Measurements from ENCODE around the gene FKBP4. TPM values are rescaled to one million over a fixed set of nuclear protein-coding genes. Genes with fewer than 3 reads are reported as not detected.

Gene FKBP4
- total and polyA plus RNA-seq, 2 of the 8 experiments (the other 6 are each of a cell fraction or from before 2014, with no cell fraction given) = 72.6 to 243 TPM

DNA sequence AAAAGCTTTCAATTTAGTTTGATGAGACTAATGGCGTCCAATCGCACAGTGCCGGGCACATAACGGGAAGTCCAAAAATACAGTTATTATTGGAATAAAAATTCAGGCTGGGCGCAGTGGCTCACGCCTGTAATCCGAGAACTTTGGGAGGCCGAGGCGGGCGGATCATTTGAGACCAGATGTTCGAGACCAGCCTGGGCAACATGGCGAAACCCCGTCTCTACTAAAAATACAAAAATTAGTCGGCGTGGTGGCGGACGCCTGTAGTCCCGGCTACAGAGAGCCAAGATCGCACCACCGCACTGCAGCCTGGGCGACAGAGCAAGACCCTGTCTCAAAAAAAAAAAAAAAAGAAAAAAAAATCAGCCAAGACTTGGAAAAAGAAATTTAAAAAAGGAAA lies 1.2 kb upstream of the FKBP4 start:
- FAIRE-seq (no peak), DNase-seq (ENCODE audit: low read depth in 1 of 2, low spot score in 2 of 2) (no peak)
- no peak overlapping the region for H3K27ac ChIP-seq (ENCODE audit: low read depth, low read length)
- peaks cover 4 to 6% (median 5%) of the 10 kb centered on the region in 4 experiments; a peak in 5 of 7 replicates for H3K4me1 ChIP-seq (replicated peaks in 1 of 4; ENCODE audit: control insufficient read depth in 3 of 4, insufficient read depth in 4 of 4, low read length in 3 of 4)
- peak overlapping the region; percentile 59 to 73 (median 66); a peak in 5 of 8 replicates for H3K4me3 ChIP-seq (ENCODE audit: extremely low read depth in 1 of 4, insufficient read depth in 2 of 4, low read depth in 3 of 4, low read length in 4 of 4)
- ChIA-PET CTCF (ENCODE audit: partially characterized antibody) (interaction anchor here (0.6 to 5.2 kb wide), 6 partner anchors 9 to 110 kb away, joined by 3 to 34 read pairs (median 4); no protein-coding TSS in a partner anchor), POLR2A (ENCODE audit: partially characterized antibody) (interaction anchor here (1.3 to 5.0 kb wide), 3 partner anchors 18 to 71 kb away, joined by 3 to 54 read pairs (median 5); partner anchors contain the start of gene ITFG2)
- peaks cover 12 to 15% of the 10 kb centered on the region in 2 experiments for H4K20me1 ChIP-seq (replicated peaks in 1 of 2; ENCODE audit: control insufficient read depth in 1 of 2, insufficient read depth in 2 of 2, low read length in 2 of 2)
- no peak overlapping the region for H2BK12ac ChIP-seq (ENCODE audit: low read depth, low read length)
- H2AK5ac ChIP-seq (ENCODE audit: low read depth, low read length) = no peak overlapping the region
- H3K79me2 ChIP-seq (ENCODE audit: control insufficient read depth in 1 of 2, insufficient read depth in 2 of 2, low read length in 2 of 2) = peaks cover 0 to 23% of the 10 kb centered on the region in 2 experiments; a peak in 2 of 4 replicates
- no peak overlapping the region for H2BK15ac ChIP-seq (ENCODE audit: low read length)
- peak overlapping the region; percentile 82; the same call in 1 of the 2 replicates for H3K18ac ChIP-seq (ENCODE audit: extremely low read depth, low read length)
- no peak overlapping the region for H4K5ac ChIP-seq (ENCODE audit: insufficient read length, low read depth, low read length)
- no peaks in the 10 kb centered on the region for H3K9me3 ChIP-seq (ENCODE audit: insufficient read depth in 2 of 2, low read depth in 1 of 2, low read length in 1 of 2)
- no peak overlapping the region for H3K9ac ChIP-seq (replicated peaks in 1 of 4; ENCODE audit: extremely low read depth in 1 of 4, low read depth in 3 of 4, low read length in 3 of 4)
- H2AFZ ChIP-seq (ENCODE audit: low read length) = no peak overlapping the region
- peaks cover 0 to 6% (median 4%) of the 10 kb centered on the region in 4 experiments; a peak in 6 of 7 replicates for H3K27me3 ChIP-seq (replicated peaks in 1 of 4; ENCODE audit: control insufficient read depth in 3 of 4, extremely low read depth in 1 of 4, insufficient read depth in 3 of 4, low read length in 3 of 4)
- H3K23me2 ChIP-seq (ENCODE audit: low read depth, low read length) = peaks cover 11% of the 10 kb centered on the region; the same call in 1 of the 2 replicates
- H3K56ac ChIP-seq (replicated peaks; ENCODE audit: insufficient read length, low read depth, low read length) = no peak overlapping the region
- peaks cover 9 to 18% (median 14%) of the 10 kb centered on the region in 4 experiments for H3K36me3 ChIP-seq (ENCODE audit: control insufficient read depth in 2 of 4, insufficient read depth in 4 of 4, low read length in 3 of 4)
- no peak overlapping the region for H4K91ac ChIP-seq (replicated peaks; ENCODE audit: insufficient read length, low read length)
- no peak overlapping the region for H2BK120ac ChIP-seq (replicated peaks; ENCODE audit: low read depth, low read length)
- H3K4ac ChIP-seq (replicated peaks; ENCODE audit: insufficient read length, low read depth, low read length) = no peak overlapping the region
- H3K14ac ChIP-seq (ENCODE audit: insufficient read length) = no peak overlapping the region
- H3K4me2 ChIP-seq (ENCODE audit: insufficient read depth in 1 of 2, low read depth in 2 of 2, low read length in 2 of 2) = peak overlapping the region; percentile 86 to 92
- H2BK20ac ChIP-seq (ENCODE audit: low read length) = no peak overlapping the region
- no peak overlapping the region for H2BK5ac ChIP-seq (ENCODE audit: low read depth, low read length)
- peaks cover 5% of the 10 kb centered on the region; the same call in 1 of the 2 replicates for H3K79me1 ChIP-seq (ENCODE audit: low read depth, low read length)
- no peak overlapping the region for H4K8ac ChIP-seq (ENCODE audit: extremely low read depth, insufficient read depth, low read length)
- WGBS, 2 experiments (ENCODE audit: extremely low coverage in 1 of 2, insufficient coverage in 1 of 2, insufficient read length in 1 of 2, insufficient replicate concordance in 2 of 2, low coverage in 1 of 2, low lambda C conversion rate in 2 of 2, missing lambda C conversion rate in 1 of 2) = 96% methylated on average over 20 of the region's 21 CpGs; no CpG with 5 or more reads in 1 of the 2 experiments
- H3K23ac ChIP-seq (ENCODE audit: insufficient read length) = no peak overlapping the region
- TF ChIP-seq, protein P1, sequence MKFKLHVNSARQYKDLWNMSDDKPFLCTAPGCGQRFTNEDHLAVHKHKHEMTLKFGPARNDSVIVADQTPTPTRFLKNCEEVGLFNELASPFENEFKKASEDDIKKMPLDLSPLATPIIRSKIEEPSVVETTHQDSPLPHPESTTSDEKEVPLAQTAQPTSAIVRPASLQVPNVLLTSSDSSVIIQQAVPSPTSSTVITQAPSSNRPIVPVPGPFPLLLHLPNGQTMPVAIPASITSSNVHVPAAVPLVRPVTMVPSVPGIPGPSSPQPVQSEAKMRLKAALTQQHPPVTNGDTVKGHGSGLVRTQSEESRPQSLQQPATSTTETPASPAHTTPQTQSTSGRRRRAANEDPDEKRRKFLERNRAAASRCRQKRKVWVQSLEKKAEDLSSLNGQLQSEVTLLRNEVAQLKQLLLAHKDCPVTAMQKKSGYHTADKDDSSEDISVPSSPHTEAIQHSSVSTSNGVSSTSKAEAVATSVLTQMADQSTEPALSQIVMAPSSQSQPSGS (IDR thresholded peaks at IDR 0.05; ENCODE audit: low read length) = no peak
- TF ChIP-seq CBX5 (IDR thresholded peaks at IDR 0.05; ENCODE audit: low read depth, low read length) = no peak
- no peak for TF ChIP-seq RAD21 (IDR thresholded peaks at IDR 0.05 in 1 of 2, conservative IDR thresholded peaks at IDR 0.05 in 1 of 2; ENCODE audit: low read depth in 2 of 2, low read length in 2 of 2)
- no peak for TF ChIP-seq GABPA (IDR thresholded peaks at IDR 0.05; ENCODE audit: borderline replicate concordance, insufficient read depth, low read length)
- no peak for TF ChIP-seq CBX8 (IDR thresholded peaks at IDR 0.05; ENCODE audit: borderline replicate concordance, low read depth, low read length)
- TF ChIP-seq MAFK (IDR thresholded peaks at IDR 0.05; ENCODE audit: low read depth, low read length) = no peak
- no peak for TF ChIP-seq TAF7 (optimal IDR thresholded peaks at IDR 0.05; ENCODE audit: borderline replicate concordance, low read depth, low read length)
- TF ChIP-seq BRCA1 (IDR thresholded peaks at IDR 0.05; ENCODE audit: low read depth, low read length) = no peak
- no peak for TF ChIP-seq PHF8 (conservative IDR thresholded peaks at IDR 0.05; ENCODE audit: low read depth, low read length)
- TF ChIP-seq CHD1 (IDR thresholded peaks at IDR 0.05; ENCODE audit: low read depth, low read length) = no peak
- TF ChIP-seq SAP30 (IDR thresholded peaks at IDR 0.05; ENCODE audit: insufficient read depth, insufficient replicate concordance, low read length) = no peak
